ENCODE measurements around the gene ITFG1. TPM values are rescaled to one million over a fixed set of nuclear protein-coding genes. Genes with fewer than 3 reads are reported as not detected.
"Not testable (repeated sequence)": the region's sequence is repeated elsewhere in the genome, so short reads cannot be mapped to it uniquely, and the experiment has no call there.

ITFG1 gene
- total RNA-seq, 2 experiments from 2014 or later: 16.5 to 16.7 TPM

DNA sequence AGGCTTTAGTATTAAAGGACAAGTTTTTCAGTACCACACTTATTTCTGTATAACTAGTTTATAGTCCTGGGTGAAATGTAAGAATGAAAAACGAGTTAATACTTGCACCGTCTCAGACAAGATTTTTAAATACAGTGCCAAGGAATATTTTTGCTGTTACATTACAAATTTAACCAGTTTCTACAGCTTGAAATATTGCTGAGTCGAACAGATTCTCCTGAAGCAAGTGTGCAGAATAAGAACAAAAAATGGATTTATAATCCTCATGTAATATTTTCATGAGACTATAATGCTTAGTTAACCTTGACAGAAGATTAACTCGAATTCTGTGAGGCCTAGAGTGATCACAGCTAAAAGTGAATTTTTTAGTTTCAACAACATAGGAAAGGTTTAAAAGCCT lies 320.2 kb downstream of the ITFG1 start:
- peaks cover 20% of the 10 kb centered on the region for H3K4me1 Mint-ChIP-seq (ENCODE audit: low read depth)

GRCh38 chr16:47139561-47140185 lies 321.2 kb downstream of the ITFG1 start:
- intact Hi-C loops (cut with micrococcal nuclease): loop anchor here (10.0 kb wide), 2 partner anchors 325 to 1015 kb away; partner anchors contain the start of genes ABCC12, ITFG1 and PHKB
- Mint-ChIP-seq H3K4me3 (no peak overlapping the region), H3K27ac (no peak overlapping the region), H3K27me3 (peaks cover 14% of the 10 kb centered on the region), H3K9me3 (no peaks in the 10 kb centered on the region), H3K4me1 (ENCODE audit: low read depth) (peaks cover 19% of the 10 kb centered on the region), H3K36me3 (ENCODE audit: low read depth) (no peaks in the 10 kb centered on the region)
- ATAC-seq: no peak
- ChIA-PET POLR2A (no interaction called here), CTCF (no interaction called here)
- no peak for TF ChIP-seq CTCF (IDR thresholded peaks at IDR 0.05)
- no peak for DNase-seq

More for the DNA sequence above, 320.2 kb downstream of the ITFG1 start:
- Mint-ChIP-seq H3K27ac (no peak overlapping the region), H3K36me3 (ENCODE audit: low read depth) (no peaks in the 10 kb centered on the region), H3K27me3 (peaks cover 23% of the 10 kb centered on the region), H3K9me3 (no peaks in the 10 kb centered on the region), H3K4me3 (no peak overlapping the region)
- no peak for ATAC-seq
- POLR2A ChIA-PET: no interaction called here
- CTCF ChIA-PET: interaction anchor here (0.8 to 4.4 kb wide), 11 partner anchors 9 to 1026 kb away, joined by 3 to 47 read pairs (median 4); partner anchors contain the start of gene ABCC12
- no peak for TF ChIP-seq CTCF (IDR thresholded peaks at IDR 0.05)
- no peak for DNase-seq
- intact Hi-C loops (cut with micrococcal nuclease): loop anchor here (10.0 kb wide), 2 partner anchors 324 to 1014 kb away; partner anchors contain the start of genes ABCC12, ITFG1 and PHKB

DNA sequence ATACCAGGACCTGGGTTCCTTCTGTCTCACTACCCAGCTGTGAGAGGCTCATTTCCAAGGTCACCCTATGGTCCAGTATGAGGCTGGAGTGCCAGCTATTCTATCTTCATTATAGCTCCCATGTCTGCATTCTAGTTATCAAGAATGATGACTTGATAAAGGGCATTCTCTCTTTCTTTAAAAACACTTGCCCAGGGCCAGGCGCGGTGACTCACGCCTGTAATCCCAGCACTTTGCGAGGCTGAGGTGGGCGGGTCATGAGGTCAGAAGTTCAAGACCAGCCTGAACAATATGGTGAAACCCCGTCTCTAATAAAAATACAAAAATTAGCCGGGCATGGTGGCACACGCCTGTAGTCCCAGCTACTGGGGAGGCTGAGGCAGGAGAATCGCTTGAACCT lies 322.9 kb downstream of the ITFG1 start:
- CTCF ChIA-PET: interaction anchor here (2.0 kb wide), 1 partner anchor 1019 kb away, joined by 5 read pairs; no protein-coding TSS in a partner anchor
- DNase-seq: peak; percentile 15
- peaks cover 17% of the 10 kb centered on the region for H3K4me1 Mint-ChIP-seq (ENCODE audit: low read depth)
- POLR2A ChIA-PET; H3K27me3 Mint-ChIP-seq; H3K36me3 Mint-ChIP-seq (ENCODE audit: low read depth); H3K9me3 Mint-ChIP-seq; ATAC-seq; H3K27ac Mint-ChIP-seq; H3K4me3 Mint-ChIP-seq; intact Hi-C loops (cut with micrococcal nuclease): not testable (repeated sequence)

GRCh38 chr16:47136099-47136842 lies 324.6 kb downstream of the ITFG1 start:
- Mint-ChIP-seq H3K27ac (peak overlapping the region; percentile 67), H3K36me3 (ENCODE audit: low read depth) (no peaks in the 10 kb centered on the region), H3K9me3 (no peaks in the 10 kb centered on the region), H3K27me3 (peaks cover 1% of the 10 kb centered on the region), H3K4me3 (no peak overlapping the region), H3K4me1 (ENCODE audit: low read depth) (peaks cover 7% of the 10 kb centered on the region)
- peak; percentile 41 for DNase-seq
- CTCF ChIA-PET: interaction anchor here (1.0 to 2.0 kb wide), 2 partner anchors 98 to 1020 kb away, joined by 5 to 8 read pairs; no protein-coding TSS in a partner anchor
- intact Hi-C loops (cut with micrococcal nuclease): no loop called here
- POLR2A ChIA-PET: interaction anchor here (0.6 to 0.9 kb wide), 2 partner anchors 10 to 1027 kb away, joined by 3 read pairs; no protein-coding TSS in a partner anchor
- ATAC-seq: peak; percentile 86
- no peak for TF ChIP-seq CTCF (IDR thresholded peaks at IDR 0.05)

- no peak for TF ChIP-seq CTCF (IDR thresholded peaks at IDR 0.05)
- no peak overlapping the region for H3K4me3 Mint-ChIP-seq
- ChIA-PET CTCF (no interaction called here), POLR2A (interaction anchor here (0.6 kb wide), 1 partner anchor 198 kb away, joined by 4 read pairs; no protein-coding TSS in a partner anchor)
- H3K27ac Mint-ChIP-seq: no peak overlapping the region
- ATAC-seq (no peak), DNase-seq (no peak)
- H3K27me3 Mint-ChIP-seq: peaks cover 3% of the 10 kb centered on the region
- H3K9me3 Mint-ChIP-seq: no peaks in the 10 kb centered on the region
- peaks cover 10% of the 10 kb centered on the region for H3K4me1 Mint-ChIP-seq (ENCODE audit: low read depth)
- intact Hi-C loops (cut with micrococcal nuclease): no loop called here
- H3K36me3 Mint-ChIP-seq (ENCODE audit: low read depth): no peaks in the 10 kb centered on the region
These were observed 326.3 kb downstream of the ITFG1 start for GRCh38 chr16:47134550-47134949.

Measured in activated CD8-positive, alpha-beta T cell treated with anti-CD3 and anti-CD28 coated beads for 36 hours (primary cell).